DOHH2 (cell line): ENCODE results near the gene GALNT17.

Experiments used
- H3F3A ChIP-seq: fragments of 200-600 bp; sonication (generic), shearing (Covaris generic); 2 replicates; pipeline ENCODE4 v1.6.0; 2016; ENCODE audit warnings: antibody characterized with exemption, mild to moderate bottlenecking; ENCODE audit not compliant: control insufficient read depth, insufficient read depth
- H3K27ac ChIP-seq: fragments of 200-600 bp; sonication (generic); 2 replicates; pipeline ENCODE4 v1.5.1; 2014; ENCODE audit warnings: low read depth, mild to moderate bottlenecking, low read length, moderate library complexity
- H3K27me3 ChIP-seq: fragments of 200-600 bp; sonication (generic); 2 replicates; pipeline ENCODE4 v1.6.1; 2014; ENCODE audit warnings: mild to moderate bottlenecking, low read length, mixed read lengths; ENCODE audit not compliant: control insufficient read depth
- H3K36me3 ChIP-seq: fragments of 200-600 bp; sonication (generic); 2 replicates; pipeline ENCODE4 v1.6.1; 2014; ENCODE audit warnings: mild to moderate bottlenecking, low read length, moderate library complexity, mixed read lengths; ENCODE audit not compliant: control insufficient read depth
- H3K4me1 ChIP-seq: fragments of 200-600 bp; sonication (generic); 2 replicates; pipeline ENCODE4 v1.6.1; 2014; ENCODE audit warnings: mild to moderate bottlenecking, low read length, mixed read lengths; ENCODE audit not compliant: control insufficient read depth
- H3K4me2 ChIP-seq: fragments of 200-600 bp; sonication (generic); 2 replicates; pipeline ENCODE4 v1.6.0; 2014; ENCODE audit warnings: mild to moderate bottlenecking, low read length, moderate library complexity
- H3K4me3 ChIP-seq: fragments of 200-600 bp; sonication (generic); 2 replicates; pipeline ENCODE4 v1.5.1; 2014; ENCODE audit warnings: mild to moderate bottlenecking, low read length, mixed read lengths
- H3K79me2 ChIP-seq: fragments of 200-600 bp; sonication (generic); 2 replicates; pipeline ENCODE4 v1.6.1; 2014; ENCODE audit warnings: mild to moderate bottlenecking, low read length, mixed read lengths; ENCODE audit not compliant: control insufficient read depth
- H3K9me2 ChIP-seq: fragments of 200-600 bp; sonication (generic); replicated peaks from 2 replicates; pipeline ENCODE4 v1.6.1; 2014; ENCODE audit warnings: mild to moderate bottlenecking, low read length, mixed read lengths; ENCODE audit not compliant: control insufficient read depth
- H3K9me3 ChIP-seq: fragments of 200-600 bp; sonication (generic); 2 replicates; pipeline ENCODE4 v1.6.1; 2014; ENCODE audit warnings: antibody characterized with exemption, low read length, mixed read lengths; ENCODE audit not compliant: control insufficient read depth, insufficient read depth
- H4K20me1 ChIP-seq: fragments of 200-600 bp; sonication (generic); 2 replicates; pipeline ENCODE4 v1.6.0; 2014; ENCODE audit warnings: low read depth, mild to moderate bottlenecking, antibody characterized with exemption, low read length, moderate library complexity; ENCODE audit not compliant: control insufficient read depth, insufficient read depth
- CTCF ChIP-seq: fragments of 200-600 bp; sonication (generic); IDR thresholded peaks from one replicate; pipeline ENCODE4 v1.5.1; 2014; ENCODE audit warnings: antibody characterized with exemption, mild to moderate bottlenecking, low read depth, low read length; ENCODE audit not compliant: poor library complexity, severe bottlenecking
- EZH2phosphoT487 ChIP-seq: fragments of 200-600 bp; sonication (generic); IDR thresholded peaks from 2 replicates; pipeline ENCODE4 v1.6.1; 2017; ENCODE audit warnings: borderline replicate concordance, mild to moderate bottlenecking, antibody characterized with exemption, low read length, moderate library complexity, mixed read lengths

GALNT17 gene

DNA sequence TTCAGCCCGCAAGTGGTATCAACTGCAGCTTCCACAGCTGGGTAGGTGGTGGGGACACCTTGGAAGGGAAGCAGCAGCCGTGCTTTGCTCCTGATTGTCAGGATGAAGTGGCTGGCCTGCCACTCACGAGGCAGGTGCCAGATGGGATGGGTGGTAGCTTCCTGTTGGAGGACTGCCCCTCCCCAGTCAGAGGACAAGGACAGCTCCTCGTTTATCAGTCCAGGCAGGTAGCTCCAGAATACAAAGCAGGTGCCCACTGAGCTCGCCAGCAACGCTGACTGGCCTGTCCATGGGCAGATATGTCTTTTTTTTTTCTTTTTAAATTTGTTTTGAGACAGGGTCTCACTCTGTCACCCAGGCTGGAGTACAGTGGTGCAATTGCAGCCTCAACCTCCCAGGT lies 431.3 kb downstream of the GALNT17 start:
- no peaks in the 10 kb centered on the region for H3K9me3 ChIP-seq
- no peaks in the 10 kb centered on the region for H3F3A ChIP-seq
- TF ChIP-seq CTCF: no peak
- no peak for TF ChIP-seq EZH2phosphoT487
- H3K27me3 ChIP-seq: no peaks in the 10 kb centered on the region
- no peaks in the 10 kb centered on the region for H3K9me2 ChIP-seq
- H3K4me3 ChIP-seq: no peak overlapping the region
- no peaks in the 10 kb centered on the region for H3K4me1 ChIP-seq
- no peak overlapping the region for H3K4me2 ChIP-seq
- H3K79me2 ChIP-seq: no peaks in the 10 kb centered on the region
- H3K27ac ChIP-seq: no peak overlapping the region
- H3K36me3 ChIP-seq: no peaks in the 10 kb centered on the region
- H4K20me1 ChIP-seq: no peaks in the 10 kb centered on the region

GRCh38 chr7:71566376-71566775 lies 434.4 kb downstream of the GALNT17 start:
- no peaks in the 10 kb centered on the region for H4K20me1 ChIP-seq

GRCh38 chr7:71566991-71567390 lies 435.0 kb downstream of the GALNT17 start:
- Histone ChIP-seq H3K9me2 (no peaks in the 10 kb centered on the region), H3K27ac (no peak overlapping the region), H3K79me2 (no peaks in the 10 kb centered on the region)

More at GRCh38 chr7:71566376-71566775, 434.4 kb downstream of the GALNT17 start:
- no peaks in the 10 kb centered on the region for H3F3A ChIP-seq
- H3K4me1 ChIP-seq: no peaks in the 10 kb centered on the region
- H3K27me3 ChIP-seq: no peaks in the 10 kb centered on the region
- no peak overlapping the region for H3K4me2 ChIP-seq
- no peaks in the 10 kb centered on the region for H3K9me2 ChIP-seq
- H3K27ac ChIP-seq: no peak overlapping the region
- H3K4me3 ChIP-seq: no peak overlapping the region
- no peaks in the 10 kb centered on the region for H3K36me3 ChIP-seq
- TF ChIP-seq CTCF: no peak
- no peak for TF ChIP-seq EZH2phosphoT487
- no peaks in the 10 kb centered on the region for H3K79me2 ChIP-seq
- H3K9me3 ChIP-seq: peaks cover 2% of the 10 kb centered on the region; the same call in 1 of the 2 replicates

More at GRCh38 chr7:71566991-71567390, 435.0 kb downstream of the GALNT17 start:
- Histone ChIP-seq H3K4me3 (no peak overlapping the region), H3K36me3 (no peaks in the 10 kb centered on the region), H3F3A (no peaks in the 10 kb centered on the region), H3K9me3 (peaks cover 2% of the 10 kb centered on the region; the same call in 1 of the 2 replicates), H3K27me3 (no peaks in the 10 kb centered on the region), H3K4me2 (no peak overlapping the region), H4K20me1 (no peaks in the 10 kb centered on the region), H3K4me1 (no peaks in the 10 kb centered on the region)
- no peak for TF ChIP-seq EZH2phosphoT487
- no peak for TF ChIP-seq CTCF
